ENCODE results near the gene NOS1. TPM values are rescaled to one million over a fixed set of nuclear protein-coding genes. Genes with fewer than 3 reads are reported as not detected.

NOS1 gene
- total RNA-seq, 4 donors from 2014 or later, result 6.6 to 15.4 (median 12.0) TPM

DNA sequence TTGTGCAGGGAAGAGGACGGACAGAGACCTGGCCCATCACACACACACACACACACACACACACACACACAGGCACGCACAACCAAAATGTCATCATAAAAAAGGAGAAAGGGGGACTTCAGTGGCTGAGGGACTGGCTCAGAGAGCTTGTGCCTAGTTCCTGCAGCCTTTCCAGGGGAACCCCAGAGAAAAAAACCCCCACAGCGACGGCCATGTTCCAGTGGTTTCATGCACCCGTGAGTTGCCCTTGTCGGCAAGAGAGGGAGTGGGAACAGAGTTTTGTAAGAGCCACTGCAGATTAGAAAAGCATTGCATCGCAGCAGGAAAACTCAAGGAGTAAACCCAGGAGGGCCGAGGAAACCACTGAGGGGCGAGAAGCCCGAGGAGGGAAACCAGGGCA lies 146.6 kb downstream of the NOS1 start:
- Histone ChIP-seq H3K36me3 (no peaks in the 10 kb centered on the region), H3K4me3 (no peak overlapping the region), H3K27ac (no peak overlapping the region), H3K4me1 (no peaks in the 10 kb centered on the region), H3K27me3 (peaks cover 17% of the 10 kb centered on the region), H3K9me3 (no peaks in the 10 kb centered on the region)
- TF ChIP-seq POLR2AphosphoS5 (IDR thresholded peaks at IDR 0.05), result no peak
- no peak for TF ChIP-seq POLR2A (IDR thresholded peaks at IDR 0.05)
- no peak for TF ChIP-seq EP300 (IDR thresholded peaks at IDR 0.05)
- TF ChIP-seq, protein P1, sequence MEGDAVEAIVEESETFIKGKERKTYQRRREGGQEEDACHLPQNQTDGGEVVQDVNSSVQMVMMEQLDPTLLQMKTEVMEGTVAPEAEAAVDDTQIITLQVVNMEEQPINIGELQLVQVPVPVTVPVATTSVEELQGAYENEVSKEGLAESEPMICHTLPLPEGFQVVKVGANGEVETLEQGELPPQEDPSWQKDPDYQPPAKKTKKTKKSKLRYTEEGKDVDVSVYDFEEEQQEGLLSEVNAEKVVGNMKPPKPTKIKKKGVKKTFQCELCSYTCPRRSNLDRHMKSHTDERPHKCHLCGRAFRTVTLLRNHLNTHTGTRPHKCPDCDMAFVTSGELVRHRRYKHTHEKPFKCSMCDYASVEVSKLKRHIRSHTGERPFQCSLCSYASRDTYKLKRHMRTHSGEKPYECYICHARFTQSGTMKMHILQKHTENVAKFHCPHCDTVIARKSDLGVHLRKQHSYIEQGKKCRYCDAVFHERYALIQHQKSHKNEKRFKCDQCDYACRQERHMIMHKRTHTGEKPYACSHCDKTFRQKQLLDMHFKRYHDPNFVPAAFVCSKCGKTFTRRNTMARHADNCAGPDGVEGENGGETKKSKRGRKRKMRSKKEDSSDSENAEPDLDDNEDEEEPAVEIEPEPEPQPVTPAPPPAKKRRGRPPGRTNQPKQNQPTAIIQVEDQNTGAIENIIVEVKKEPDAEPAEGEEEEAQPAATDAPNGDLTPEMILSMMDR (IDR thresholded peaks at IDR 0.05), result no peak
- no peak for DNase-seq (ENCODE audit: low spot score in 2 of 2)
- 80% methylated on average over 9 of the region's 10 CpGs for WGBS

DNA sequence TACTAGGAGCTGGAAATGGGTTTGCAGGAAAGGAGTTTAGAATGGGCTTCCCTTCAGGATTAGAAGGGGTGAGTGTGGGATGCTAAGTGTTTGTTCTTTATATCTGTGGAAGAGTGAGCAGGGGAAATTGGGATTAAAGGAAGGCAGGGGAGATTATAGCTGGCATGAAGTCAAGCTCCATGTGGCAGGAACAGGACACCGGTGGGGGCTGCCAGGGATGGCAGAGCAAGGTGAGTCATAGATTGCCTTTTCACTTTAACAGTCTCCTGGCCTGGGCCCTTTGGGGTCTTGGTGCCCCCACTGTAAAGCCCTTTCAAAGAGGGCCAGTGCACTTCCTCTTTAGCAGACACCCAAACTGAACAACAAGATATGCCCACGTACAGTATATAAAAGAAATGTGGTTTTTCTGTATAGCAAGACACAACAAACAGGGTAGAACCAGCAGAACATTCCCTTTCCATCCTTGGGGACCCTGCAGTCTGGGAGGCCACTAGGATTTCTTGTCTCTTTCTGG lies 148.1 kb downstream of the NOS1 start:
- no peak for TF ChIP-seq POLR2A (IDR thresholded peaks at IDR 0.05)
- TF ChIP-seq EP300 (IDR thresholded peaks at IDR 0.05), result no peak
- TF ChIP-seq POLR2AphosphoS5 (IDR thresholded peaks at IDR 0.05), result no peak
- TF ChIP-seq, protein P1 (IDR thresholded peaks at IDR 0.05), result no peak
- no peaks in the 10 kb centered on the region for H3K9me3 ChIP-seq
- no peaks in the 10 kb centered on the region for H3K36me3 ChIP-seq
- 24% methylated on average over 2 of the region's 2 CpGs for WGBS
- DNase-seq (ENCODE audit: low spot score in 2 of 2), result no peak
- H3K4me3 ChIP-seq, result no peak overlapping the region
- H3K27ac ChIP-seq, result no peak overlapping the region
- H3K27me3 ChIP-seq, result peaks cover 11% of the 10 kb centered on the region
- no peaks in the 10 kb centered on the region for H3K4me1 ChIP-seq

DNA sequence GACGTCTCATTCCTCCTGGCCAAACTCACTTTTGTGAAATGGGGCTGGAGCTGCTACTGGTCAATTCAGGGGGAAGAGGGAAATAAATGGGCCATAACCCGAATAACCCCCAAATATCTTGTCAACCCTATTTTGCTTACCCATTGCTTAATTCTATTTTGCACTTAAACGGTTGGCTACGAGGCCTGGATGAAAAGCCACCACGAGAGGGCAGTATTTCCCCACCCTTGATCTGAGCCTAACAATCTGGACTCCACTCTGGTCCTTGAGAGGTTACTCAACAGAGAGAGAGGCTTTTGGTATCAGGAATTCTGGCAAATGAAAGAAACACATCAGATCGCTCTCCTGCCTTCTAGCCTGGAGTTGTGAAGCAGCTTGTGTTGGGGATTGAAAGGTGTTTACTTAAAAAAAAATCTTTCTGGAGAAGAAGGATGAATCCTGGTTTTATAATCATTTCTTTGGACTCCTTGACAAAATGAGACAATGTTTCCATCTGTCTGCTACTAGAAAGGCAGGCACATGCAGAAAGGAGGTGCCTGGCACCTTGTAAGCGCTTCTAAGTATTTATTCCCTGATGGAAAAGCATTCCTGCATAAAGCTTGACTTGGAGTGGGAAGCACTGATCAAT lies 148.7 kb downstream of the NOS1 start:
- Histone ChIP-seq H3K4me1 (no peaks in the 10 kb centered on the region), H3K36me3 (no peaks in the 10 kb centered on the region), H3K9me3 (no peaks in the 10 kb centered on the region), H3K27me3 (peaks cover 7% of the 10 kb centered on the region), H3K27ac (no peak overlapping the region), H3K4me3 (no peak overlapping the region)
- no peak for TF ChIP-seq POLR2A (IDR thresholded peaks at IDR 0.05)
- TF ChIP-seq, protein P1 (IDR thresholded peaks at IDR 0.05), result peak; percentile 74 to 83
- TF ChIP-seq EP300 (IDR thresholded peaks at IDR 0.05), result no peak
- TF ChIP-seq POLR2AphosphoS5 (IDR thresholded peaks at IDR 0.05), result no peak
- WGBS, result 21% methylated on average over 7 of the region's 7 CpGs
- DNase-seq (ENCODE audit: low spot score in 2 of 2), result peak; percentile 72 to 85

DNA sequence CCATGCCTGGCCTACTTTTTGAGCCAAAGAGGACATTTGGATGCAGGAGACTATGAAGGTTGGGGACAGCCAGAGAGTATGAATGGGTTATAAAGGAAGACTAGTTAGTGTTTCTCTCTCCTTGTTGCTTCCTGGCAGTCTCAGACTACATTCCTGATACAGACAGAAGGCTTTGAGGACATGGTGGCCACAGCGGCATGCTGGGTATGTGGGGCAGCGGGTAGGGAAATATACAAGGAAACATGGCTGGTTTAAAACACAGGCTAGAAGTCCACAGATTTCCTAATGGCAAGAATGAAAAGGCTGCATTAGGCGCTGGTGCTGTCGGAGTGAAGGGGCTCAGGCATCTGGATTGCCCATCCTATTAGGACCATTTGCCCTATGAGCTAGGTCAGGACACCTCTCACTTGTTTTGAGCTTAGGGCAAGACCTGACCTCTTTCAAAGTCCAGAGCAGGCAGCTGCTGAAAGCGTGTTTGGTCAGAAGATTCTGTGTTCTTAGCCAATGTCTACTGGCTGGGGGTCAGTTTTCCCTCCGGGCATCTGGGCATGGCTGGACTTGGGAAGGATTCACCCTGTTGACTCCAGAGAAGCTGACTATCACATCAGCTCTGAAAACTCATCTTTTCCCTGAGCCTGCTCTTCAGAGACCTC lies 151.0 kb downstream of the NOS1 start:
- WGBS, result 87% methylated on average over 6 of the region's 6 CpGs
- TF ChIP-seq, protein P1 (IDR thresholded peaks at IDR 0.05), result no peak
- TF ChIP-seq POLR2A (IDR thresholded peaks at IDR 0.05), result no peak
- TF ChIP-seq POLR2AphosphoS5 (IDR thresholded peaks at IDR 0.05), result no peak
- no peak for TF ChIP-seq EP300 (IDR thresholded peaks at IDR 0.05)

DNA sequence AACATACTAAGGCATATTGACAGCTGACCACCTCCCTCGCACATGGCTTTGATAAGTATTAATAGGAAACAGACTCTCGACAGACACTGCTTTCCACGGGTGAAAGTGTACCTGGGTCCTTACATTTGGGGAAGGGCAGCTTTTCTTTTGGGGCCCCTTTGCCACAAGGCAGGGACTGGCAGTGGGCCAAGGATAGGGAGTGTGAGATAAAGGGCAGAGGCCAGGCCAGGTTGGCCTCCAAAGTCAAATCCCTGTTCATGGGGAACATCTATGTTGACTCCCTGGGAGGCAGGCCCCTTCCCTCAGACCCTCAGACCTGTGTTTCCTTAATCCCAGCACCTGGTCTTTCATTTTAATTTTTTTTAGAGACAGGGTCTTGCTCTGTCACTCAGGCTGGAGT lies 151.8 kb downstream of the NOS1 start:
- H3K4me1 ChIP-seq, result no peaks in the 10 kb centered on the region
- H3K9me3 ChIP-seq, result no peaks in the 10 kb centered on the region
- peaks cover 21% of the 10 kb centered on the region for H3K27me3 ChIP-seq
- 72% methylated on average over 3 of the region's 3 CpGs for whole genome bisulfite sequencing
- no peaks in the 10 kb centered on the region for H3K36me3 ChIP-seq
- DNase-seq (ENCODE audit: low spot score in 2 of 2), result no peak
- TF ChIP-seq POLR2AphosphoS5 (IDR thresholded peaks at IDR 0.05), result no peak
- TF ChIP-seq POLR2A (IDR thresholded peaks at IDR 0.05), result no peak
- TF ChIP-seq, protein P1 (IDR thresholded peaks at IDR 0.05), result no peak
- no peak for TF ChIP-seq EP300 (IDR thresholded peaks at IDR 0.05)
- no peak overlapping the region for H3K4me3 ChIP-seq
- no peak overlapping the region for H3K27ac ChIP-seq

More for the DNA sequence above, 151.0 kb downstream of the NOS1 start:
- Histone ChIP-seq H3K27me3 (peaks cover 21% of the 10 kb centered on the region), H3K4me1 (no peaks in the 10 kb centered on the region), H3K9me3 (no peaks in the 10 kb centered on the region), H3K27ac (no peak overlapping the region), H3K4me3 (no peak overlapping the region), H3K36me3 (no peaks in the 10 kb centered on the region)
- DNase-seq (ENCODE audit: low spot score in 2 of 2), result no peak

Data from suprapubic skin (tissue), 4 donors.